ENCODE data around the gene NEK4. TPM values are rescaled to one million over a fixed set of nuclear protein-coding genes. Genes with fewer than 3 reads are reported as not detected.
A peak's percentile ranks its signal among the peaks of the same experiment; 100 is the strongest.

NEK4 gene
- total and polyA plus RNA-seq, 2 of the 13 experiments (the other 11 are each of a cell fraction or from before 2014, with no cell fraction given): 16.5 to 38.0 TPM

GRCh38 chr3:52685285-52685708 lies 85.4 kb downstream of the NEK4 start (continued):
- TF ChIP-seq ZBTB43 (CRISPR knock-in tag; conservative IDR thresholded peaks at IDR 0.05) (peak; percentile 69), ZNF12 (CRISPR knock-in tag; IDR thresholded peaks at IDR 0.05) (0 out of 2 replicates have a peak, but pooled peaks have one; percentile 24), ZNF264 (CRISPR knock-in tag; IDR thresholded peaks at IDR 0.05) (0 out of 2 replicates have a peak, but pooled peaks have one; percentile 28), TFDP1 (CRISPR knock-in tag; IDR thresholded peaks at IDR 0.05; ENCODE audit: borderline replicate concordance) (peak; percentile 82), ZNF235 (CRISPR knock-in tag; IDR thresholded peaks at IDR 0.05; ENCODE audit: borderline replicate concordance) (no peak), ZNF619 (CRISPR knock-in tag; IDR thresholded peaks at IDR 0.05) (no peak), ZNF644 (CRISPR knock-in tag; IDR thresholded peaks at IDR 0.05; ENCODE audit: low read depth) (no peak), GABPA (IDR thresholded peaks at IDR 0.05; ENCODE audit: low read depth, low read length) (peak; percentile 51), GABPA (CRISPR knock-in tag; IDR thresholded peaks at IDR 0.05; ENCODE audit: low read depth) (no peak; the same call in 1 of the 2 replicates), ZNF574 (CRISPR knock-in tag; IDR thresholded peaks at IDR 0.05) (no peak), RXRA (CRISPR knock-in tag; IDR thresholded peaks at IDR 0.05) (no peak), ERF (CRISPR knock-in tag; IDR thresholded peaks at IDR 0.05) (peak; percentile 7; the same call in 1 of the 2 replicates), KDM3A (CRISPR knock-in tag; IDR thresholded peaks at IDR 0.05; ENCODE audit: low read depth) (0 out of 2 replicates have a peak, but pooled peaks have one; percentile 3), TGIF2 (CRISPR knock-in tag; IDR thresholded peaks at IDR 0.05) (peak; percentile 85; the same call in 1 of the 2 replicates), ELK4 (CRISPR knock-in tag; IDR thresholded peaks at IDR 0.05; ENCODE audit: borderline replicate concordance) (no peak), ZNF232 (CRISPR knock-in tag; IDR thresholded peaks at IDR 0.05; ENCODE audit: borderline replicate concordance) (peak; percentile 76; the same call in 1 of the 2 replicates), PHB2 (IDR thresholded peaks at IDR 0.05; ENCODE audit: partially characterized antibody) (no peak), TFAP4 (IDR thresholded peaks at IDR 0.05; ENCODE audit: borderline replicate concordance, low read depth) (peak; percentile 28; the same call in 1 of the 2 replicates), ISX (CRISPR knock-in tag; conservative IDR thresholded peaks at IDR 0.05) (no peak), RFX5 (IDR thresholded peaks at IDR 0.05; ENCODE audit: low read depth, low read length) (peak; percentile 22; the same call in 1 of the 2 replicates), ZNF660 (CRISPR knock-in tag; IDR thresholded peaks at IDR 0.05; ENCODE audit: borderline replicate concordance, low read depth) (no peak), ETV6 (CRISPR knock-in tag; conservative IDR thresholded peaks at IDR 0.05) (no peak), SP140L (CRISPR knock-in tag; IDR thresholded peaks at IDR 0.05; ENCODE audit: borderline replicate concordance) (no peak), HDAC6 (IDR thresholded peaks at IDR 0.05; ENCODE audit: low read depth, low read length) (no peak), SIN3A (IDR thresholded peaks at IDR 0.05; ENCODE audit: borderline replicate concordance, low read depth, low read length) (peak; percentile 74; the same call in 1 of the 2 replicates), NR2F6 (IDR thresholded peaks at IDR 0.05) (no peak), NR2F6 (CRISPR knock-in tag; IDR thresholded peaks at IDR 0.05) (no peak)

Measured in HepG2 (cell line).